GM12878 (cell line): ENCODE results near the gene LY6G5C. TPM values are rescaled to one million over a fixed set of nuclear protein-coding genes. Genes with fewer than 3 reads are reported as not detected.

Experiments used
- ATAC-seq: fragments of 200-7000 bp; cut with Tn5 transposase; 3 replicates; pipeline ENCODE4 v1.9.1; 2020; ENCODE audit warnings: mild to moderate bottlenecking, moderate library complexity
- BruUV-seq: library from RNA; stranded (reverse); fragments of 400-500 nt; replicated peaks from 2 replicates; lab custom pipeline; 2021; lab: Mats Ljungman, UMichigan
- CTCF ChIA-PET: fragments of 300-600 bp; sonication (Branson Sonifier 250); formaldehyde crosslinking; extraction: SDS; loops from one replicate; lab custom pipeline; 2021; ENCODE audit warnings: inconsistent platforms; lab: Yijun Ruan, JAX
- POLR2A ChIA-PET: fragments of 350-600 bp; formaldehyde crosslinking; extraction: SDS; loops from one replicate; lab custom pipeline; 2021; ENCODE audit warnings: inconsistent platforms; lab: Charles Lee
- RAD21 ChIA-PET: fragments of 300-600 bp; sonication (Branson Sonifier 250); formaldehyde crosslinking; loops from one replicate; lab custom pipeline; 2023; ENCODE audit warnings: antibody characterized with exemption; ENCODE audit not compliant: unreplicated experiment; lab: Charles Lee
- SMC1A ChIA-PET: fragments of 300-600 bp; sonication (Branson Sonifier 250); formaldehyde crosslinking; loops from one replicate; lab custom pipeline; 2023; ENCODE audit not compliant: unreplicated experiment, uncharacterized antibody; lab: Charles Lee
- DNase-seq: peaks from one replicate; pipeline ENCODE4 v3.0.0-alpha.2; 2011; ENCODE audit warnings: low read depth, low spot score
- FAIRE-seq: peaks from 3 replicates; lab custom pipeline; 2011; peaks lifted over from hg19 to GRCh38; lab: Jason Lieb, UNC
- H2AFZ ChIP-seq: 2 replicates; pipeline ENCODE4 v1.6.0; 2011; ENCODE audit warnings: low read depth, low read length, control low read depth; ENCODE audit not compliant: control insufficient read depth
- H3K27ac ChIP-seq: 2 replicates; pipeline ENCODE4 v1.5.1; 2011; ENCODE audit warnings: control low read depth; ENCODE audit not compliant: control insufficient read depth, insufficient read depth
- H3K27me3 ChIP-seq, 2 experiments: replicated peaks in 1 of 2; 2 replicates each; pipeline versions ENCODE4 v1.6.0 to v1.6.1; 2011; ENCODE audit warnings: low read length in 1 of 2; ENCODE audit not compliant: control insufficient read depth in 2 of 2, insufficient read depth in 2 of 2
- H3K36me3 ChIP-seq, 2 experiments: 2 replicates each; pipeline ENCODE4 v1.5.1; 2011; ENCODE audit warnings: low read length in 1 of 2; ENCODE audit not compliant: control insufficient read depth in 2 of 2, insufficient read depth in 2 of 2
- H3K4me1 ChIP-seq: 2 replicates; pipeline ENCODE4 v1.6.1; 2011; ENCODE audit warnings: mild to moderate bottlenecking, low read length, moderate library complexity, mixed read lengths; ENCODE audit not compliant: control insufficient read depth, insufficient read depth
- H3K4me2 ChIP-seq: 2 replicates; pipeline ENCODE4 v1.6.0; 2011; ENCODE audit warnings: control low read depth; ENCODE audit not compliant: control insufficient read depth, insufficient read depth
- H3K4me3 ChIP-seq: fragments of 200-600 bp; sonication (generic); 2 replicates; pipeline ENCODE4 v1.5.1; 2016
- H3K79me2 ChIP-seq: 2 replicates; pipeline ENCODE4 v1.6.0; 2011; ENCODE audit warnings: low read length; ENCODE audit not compliant: control insufficient read depth, insufficient read depth
- H3K9ac ChIP-seq: 2 replicates; pipeline ENCODE4 v1.8.0; 2011; ENCODE audit warnings: low read length, control low read depth, mixed read lengths; ENCODE audit not compliant: control insufficient read depth, insufficient read depth
- H3K9me3 ChIP-seq: replicated peaks from 3 replicates; pipeline ENCODE4 v1.5.1; 2011; ENCODE audit warnings: mild to moderate bottlenecking, low read length; ENCODE audit not compliant: control insufficient read depth, insufficient read depth
- H4K20me1 ChIP-seq: 2 replicates; pipeline ENCODE4 v1.6.0; 2011; ENCODE audit not compliant: control insufficient read depth, insufficient read depth
- EED ChIP-seq: sonication (generic); IDR thresholded peaks from 2 replicates; pipeline ENCODE4 v1.6.1; 2016; ENCODE audit warnings: antibody characterized with exemption, low read depth
- MYB ChIP-seq: fragments of 150-350 bp; IDR thresholded peaks from 2 replicates; pipeline ENCODE4 v1.6.1; 2014; ENCODE audit warnings: mild to moderate bottlenecking, low read depth, low read length, borderline replicate concordance
- NR2F1 ChIP-seq: fragments of 450-650 bp; conservative IDR thresholded peaks from 2 replicates; pipeline ENCODE4 v1.6.1; 2017; ENCODE audit warnings: mild to moderate bottlenecking
- RCOR1 ChIP-seq: conservative IDR thresholded peaks from 2 replicates; pipeline ENCODE4 v1.6.1; 2012; ENCODE audit warnings: low read depth, low read length, improper control_type of control experiment
- SPI1 ChIP-seq: IDR thresholded peaks from 2 replicates; pipeline ENCODE4 v1.6.1; 2011; ENCODE audit warnings: low read depth, mild to moderate bottlenecking, low read length, moderate library complexity, borderline replicate concordance; ENCODE audit not compliant: insufficient read depth
- SREBF1 ChIP-seq: IDR thresholded peaks from 2 replicates; pipeline ENCODE4 v1.6.1; 2012; ENCODE audit warnings: mild to moderate bottlenecking, low read length
- SUZ12 ChIP-seq: fragments of 200-600 bp; sonication (generic); IDR thresholded peaks from one replicate; pipeline ENCODE4 v1.6.1; 2018; ENCODE audit warnings: antibody characterized with exemption, mild to moderate bottlenecking; ENCODE audit not compliant: unreplicated experiment
- WGBS: methylation state at CpG from one replicate; pipeline ENCODE4 v1.1.6; 2016; ENCODE audit warnings: low lambda C conversion rate; ENCODE audit not compliant: insufficient replicate concordance, insufficient coverage; ENCODE audit errors: missing lambda C conversion rate; 5-methylcytosine and 5-hydroxymethylcytosine counted together
- in situ Hi-C: fragments of 300-500 bp; cut with MboI; formaldehyde crosslinking; loops from 9 replicates; pipeline ENCODE4 v1.14.3; 2018; ENCODE audit warnings: mixed read lengths
- intact Hi-C: fragments of 100-400 bp; cut with micrococcal nuclease; formaldehyde crosslinking; loops from one replicate; pipeline ENCODE4 v1.14.2; 2022; ENCODE audit not compliant: unreplicated experiment
- polyA plus RNA-seq, 11 experiments: library from polyadenylated mRNA; depleted of rRNA in 4 of 11; unstranded in 6 of 11; stranded (reverse) in 5 of 11; fragments of >200 nt; fragmentation: Nextera tagmentation in 4 of 11; fragmentation: Illumina TruSeq in 1 of 11; extraction: Ambion mirVana in 4 of 11; extraction: Trizol in 1 of 11; gene quantifications; 1 replicate in 1 of 11; 2 replicates in 10 of 11; pipeline versions ENCODE4 v1.2.1 to v1.2.3, GENCODE V29; 2011 to 2016; ENCODE audit warnings: inconsistent platforms in 2 of 11, missing spikeins in 2 of 11, low read depth in 1 of 11
- total RNA-seq, 4 experiments: library from RNA; depleted of rRNA in 3 of 4; stranded (reverse); fragments of >200 nt in 3 of 4; fragmentation: Illumina TruSeq in 1 of 4; extraction: Trizol in 1 of 4; gene quantifications; 2 replicates each; pipeline versions ENCODE4 v1.2.1 to v1.2.3, GENCODE V29; 2013 to 2021
- TF ChIP-seq, protein P1 (sequence below): fragments of 450-650 bp; IDR thresholded peaks from 2 replicates; pipeline ENCODE4 v1.6.1; 2018; ENCODE audit warnings: mild to moderate bottlenecking, low read depth, moderate library complexity; ENCODE audit not compliant: partially characterized antibody

LY6G5C gene
- total and polyA plus RNA-seq, 10 of the 15 experiments (the other 5 are each of a cell fraction or from before 2014, with no cell fraction given), result 0.76 to 6.1 (median 1.7) TPM

GRCh38 chr6:31664790-31665500 is 15.9 kb downstream of the LY6G5C start, which contains the start of gene GPANK1 (continued):
- TF ChIP-seq, protein P1, sequence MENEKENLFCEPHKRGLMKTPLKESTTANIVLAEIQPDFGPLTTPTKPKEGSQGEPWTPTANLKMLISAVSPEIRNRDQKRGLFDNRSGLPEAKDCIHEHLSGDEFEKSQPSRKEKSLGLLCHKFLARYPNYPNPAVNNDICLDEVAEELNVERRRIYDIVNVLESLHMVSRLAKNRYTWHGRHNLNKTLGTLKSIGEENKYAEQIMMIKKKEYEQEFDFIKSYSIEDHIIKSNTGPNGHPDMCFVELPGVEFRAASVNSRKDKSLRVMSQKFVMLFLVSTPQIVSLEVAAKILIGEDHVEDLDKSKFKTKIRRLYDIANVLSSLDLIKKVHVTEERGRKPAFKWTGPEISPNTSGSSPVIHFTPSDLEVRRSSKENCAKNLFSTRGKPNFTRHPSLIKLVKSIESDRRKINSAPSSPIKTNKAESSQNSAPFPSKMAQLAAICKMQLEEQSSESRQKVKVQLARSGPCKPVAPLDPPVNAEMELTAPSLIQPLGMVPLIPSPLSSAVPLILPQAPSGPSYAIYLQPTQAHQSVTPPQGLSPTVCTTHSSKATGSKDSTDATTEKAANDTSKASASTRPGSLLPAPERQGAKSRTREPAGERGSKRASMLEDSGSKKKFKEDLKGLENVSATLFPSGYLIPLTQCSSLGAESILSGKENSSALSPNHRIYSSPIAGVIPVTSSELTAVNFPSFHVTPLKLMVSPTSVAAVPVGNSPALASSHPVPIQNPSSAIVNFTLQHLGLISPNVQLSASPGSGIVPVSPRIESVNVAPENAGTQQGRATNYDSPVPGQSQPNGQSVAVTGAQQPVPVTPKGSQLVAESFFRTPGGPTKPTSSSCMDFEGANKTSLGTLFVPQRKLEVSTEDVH, result peak; percentile 97
- no peak for TF ChIP-seq MYB
- no peak for TF ChIP-seq SUZ12

GRCh38 chr6:31663961-31664789 is 16.7 kb downstream of the LY6G5C start:
- 29% methylated on average over 17 of the region's 17 CpGs for WGBS
- peak overlapping the region; percentile 78 for H3K4me2 ChIP-seq
- H3K4me1 ChIP-seq, result peaks cover 39% of the 10 kb centered on the region
- no peak for TF ChIP-seq SPI1
- no peak for TF ChIP-seq SREBF1
- peak; percentile 46; the same call in 1 of the 2 replicates for TF ChIP-seq NR2F1
- no peak for TF ChIP-seq EED
- no peak for TF ChIP-seq RCOR1
- ChIA-PET SMC1A (interaction anchor here (0.7 to 2.6 kb wide), 7 partner anchors 11 to 113 kb away, joined by 3 to 31 read pairs (median 3); partner anchors contain the start of genes APOM, BAG6 and CLIC1), CTCF (interaction anchor here (0.6 to 2.3 kb wide), 8 partner anchors 10 to 74 kb away, joined by 3 to 15 read pairs (median 4); partner anchors contain the start of genes BAG6 and LY6G5C), RAD21 (interaction anchor here (0.6 to 1.6 kb wide), 9 partner anchors 10 to 653 kb away, joined by 3 to 8 read pairs (median 4); partner anchors contain the start of genes AIF1, BAG6, NCR3 and TNF), POLR2A (interaction anchor here (0.6 to 5.9 kb wide), 19 partner anchors 11 to 295 kb away, joined by 3 to 107 read pairs (median 4); partner anchors contain the start of genes ABHD16A, APOM, BAG6 and DDX39B)
- peak overlapping the region; percentile 89 for H3K9ac ChIP-seq
- H4K20me1 ChIP-seq, result no peaks in the 10 kb centered on the region
- TSS peak; percentile 72 for BruUV-seq
- H3K9me3 ChIP-seq, result no peaks in the 10 kb centered on the region; the same call in 2 of the 3 replicates
- in situ Hi-C loops (no loop called here), intact Hi-C loops (no loop called here)
- no peak for FAIRE-seq
- DNase-seq, result no peak
- no peak for ATAC-seq
- H3K27ac ChIP-seq, result peak overlapping the region; percentile 94
- no peaks in the 10 kb centered on the region for H3K27me3 ChIP-seq
- H2AFZ ChIP-seq, result peak overlapping the region; percentile 6; the same call in 1 of the 2 replicates
- H3K79me2 ChIP-seq, result peaks cover 65% of the 10 kb centered on the region
- H3K4me3 ChIP-seq, result peak overlapping the region; percentile 93
- peaks cover 6 to 26% of the 10 kb centered on the region in 2 experiments for H3K36me3 ChIP-seq
